PC-3 (cell line): ENCODE data around the gene RENBP. TPM values are rescaled to one million over a fixed set of nuclear protein-coding genes. Genes with fewer than 3 reads are reported as not detected.

ENCODE experiments used
- ATAC-seq: fragments of 200-7000 bp; cut with Tn5 transposase; 2 replicates; pipeline ENCODE4 v1.9.1; 2020; ENCODE audit warnings: mild to moderate bottlenecking, moderate library complexity
- BruUV-seq: library from RNA; stranded (reverse); fragments of 400-500 nt; replicated peaks from 2 replicates; lab custom pipeline; 2021; lab: Mats Ljungman, UMichigan
- CTCF ChIA-PET: fragments of 300-600 bp; sonication (Branson Sonifier 250); formaldehyde crosslinking; loops from one replicate; lab custom pipeline; 2022; ENCODE audit warnings: antibody characterized with exemption; lab: Charles Lee
- POLR2A ChIA-PET: fragments of 300-600 bp; sonication (Branson Sonifier 250); formaldehyde crosslinking; loops from one replicate; lab custom pipeline; 2022; ENCODE audit warnings: antibody characterized with exemption; ENCODE audit not compliant: unreplicated experiment; lab: Charles Lee
- DNase-seq: peaks from one replicate; pipeline ENCODE4 v3.0.0-alpha.2; 2015
- H2AFZ ChIP-seq: fragments of 300-600 bp; sonication (generic); 2 replicates; pipeline ENCODE4 v1.6.0; 2016; ENCODE audit warnings: antibody characterized with exemption, low read length
- H3F3A ChIP-seq: fragments of 300-600 bp; sonication (generic); one replicate; pipeline ENCODE4 v1.6.0; 2017; ENCODE audit warnings: antibody characterized with exemption, low read length, control low read depth, mild to moderate bottlenecking; ENCODE audit not compliant: unreplicated experiment
- H3K27ac ChIP-seq: fragments of 300-600 bp; sonication (generic); 2 replicates; pipeline ENCODE4 v1.5.1; 2016; ENCODE audit warnings: mild to moderate bottlenecking, low read length
- H3K27me3 ChIP-seq: fragments of 300-600 bp; sonication (generic); 2 replicates; pipeline ENCODE4 v1.6.1; 2016; ENCODE audit warnings: low read length, mixed read lengths
- H3K36me3 ChIP-seq: fragments of 300-600 bp; sonication (generic); 2 replicates; pipeline ENCODE4 v1.6.1; 2016; ENCODE audit warnings: low read depth, mixed run types, low read length, mixed read lengths
- H3K4me1 ChIP-seq: fragments of 300-600 bp; sonication (generic); 2 replicates; pipeline ENCODE4 v1.5.1; 2016; ENCODE audit warnings: low read length; ENCODE audit not compliant: insufficient read depth
- H3K4me2 ChIP-seq: fragments of 300-600 bp; sonication (generic); 2 replicates; pipeline ENCODE4 v1.6.0; 2016; ENCODE audit warnings: low read length
- H3K4me3 ChIP-seq: fragments of 300-600 bp; sonication (generic); 2 replicates; pipeline ENCODE4 v1.5.1; 2016; ENCODE audit warnings: mild to moderate bottlenecking, low read length, mixed read lengths
- H3K79me2 ChIP-seq: fragments of 300-600 bp; sonication (generic); 2 replicates; pipeline ENCODE4 v1.6.1; 2017; ENCODE audit warnings: low read length, mixed read lengths
- H3K9ac ChIP-seq: fragments of 300-600 bp; sonication (generic); 2 replicates; pipeline ENCODE4 v1.6.0; 2016; ENCODE audit warnings: mild to moderate bottlenecking, low read length
- H3K9me2 ChIP-seq: fragments of 300-600 bp; sonication (generic); replicated peaks from 2 replicates; pipeline ENCODE4 v1.6.1; 2016; ENCODE audit warnings: mixed run types, low read length, mixed read lengths
- H3K9me3 ChIP-seq: fragments of 300-600 bp; sonication (generic); 2 replicates; pipeline ENCODE4 v1.6.1; 2016; ENCODE audit warnings: low read length, mixed read lengths
- H4K20me1 ChIP-seq: fragments of 300-600 bp; sonication (generic); 2 replicates; pipeline ENCODE4 v1.6.1; 2016; ENCODE audit warnings: low read length, mixed read lengths
- CTCF ChIP-seq: fragments of 300-600 bp; sonication (generic); conservative IDR thresholded peaks from 2 replicates; pipeline ENCODE4 v1.5.1; 2017; ENCODE audit warnings: antibody characterized with exemption, low read depth, mild to moderate bottlenecking, low read length
- EZH2 ChIP-seq: fragments of 300-600 bp; sonication (generic); IDR thresholded peaks from one replicate; pipeline ENCODE4 v1.6.1; 2017; ENCODE audit warnings: antibody characterized with exemption, mild to moderate bottlenecking, low read length; ENCODE audit not compliant: unreplicated experiment
- EZH2phosphoT487 ChIP-seq: fragments of 300-600 bp; sonication (generic); IDR thresholded peaks from 2 replicates; pipeline ENCODE4 v1.6.1; 2018; ENCODE audit warnings: mild to moderate bottlenecking, antibody characterized with exemption, low read length, borderline replicate concordance
- intact Hi-C: fragments of 100-400 bp; cut with micrococcal nuclease; formaldehyde crosslinking; loops from 2 replicates; pipeline ENCODE4 v1.9.0; 2023
- total RNA-seq: library from RNA; depleted of rRNA; stranded (reverse); fragments of >200 nt; gene quantifications from 2 replicates; pipeline ENCODE4 v1.2.3, GENCODE V29; 2014

The RENBP gene
- total RNA-seq, 1 experiment from 2014 or later, result not detected

GRCh38 chrX:153928846-153929245 lies 15.6 kb downstream of the RENBP start:
- Histone ChIP-seq H2AFZ (no peak overlapping the region), H3K4me3 (peak overlapping the region; percentile 21; the same call in 1 of the 2 replicates), H3K36me3 (peaks cover 11% of the 10 kb centered on the region), H3K9me3 (no peaks in the 10 kb centered on the region), H3K27me3 (no peaks in the 10 kb centered on the region), H3K27ac (no peak overlapping the region), H3K9ac (no peak overlapping the region), H3K79me2 (peaks cover 24% of the 10 kb centered on the region), H3F3A (no peaks in the 10 kb centered on the region), H3K4me1 (peaks cover 26% of the 10 kb centered on the region), H3K9me2 (no peaks in the 10 kb centered on the region), H3K4me2 (peak overlapping the region; percentile 35; the same call in 1 of the 2 replicates), H4K20me1 (no peaks in the 10 kb centered on the region)
- ChIA-PET CTCF (interaction anchor here (0.6 to 2.0 kb wide), 3 partner anchors 18 to 174 kb away, joined by 5 to 15 read pairs (median 7); no protein-coding TSS in a partner anchor), POLR2A (interaction anchor here (0.5 to 0.6 kb wide), 2 partner anchors 10 to 18 kb away, joined by 3 to 29 read pairs; no protein-coding TSS in a partner anchor)
- no peak for DNase-seq
- ATAC-seq, result no peak
- BruUV-seq, result no TSS peak
- TF ChIP-seq EZH2phosphoT487 (no peak), CTCF (no peak), EZH2 (no peak)
- intact Hi-C loops, result loop anchor here (2.0 to 5.0 kb wide), 3 partner anchors 18 to 167 kb away; partner anchors contain the start of genes HCFC1 and PLXNB3

- peaks cover 25% of the 10 kb centered on the region for H3K4me1 ChIP-seq
- no TSS peak for BruUV-seq
- H2AFZ ChIP-seq, result no peak overlapping the region
- H4K20me1 ChIP-seq, result no peaks in the 10 kb centered on the region
- no peaks in the 10 kb centered on the region for H3K27me3 ChIP-seq
- H3K4me2 ChIP-seq, result peak overlapping the region; percentile 88
- H3K9ac ChIP-seq, result peak overlapping the region; percentile 92
- intact Hi-C loops, result loop anchor here (2.0 to 5.0 kb wide), 3 partner anchors 19 to 166 kb away; partner anchors contain the start of genes HCFC1 and PLXNB3
- TF ChIP-seq EZH2phosphoT487, result peak; percentile 85
- TF ChIP-seq CTCF, result no peak; the same call in 1 of the 2 replicates
- H3K36me3 ChIP-seq, result peaks cover 11% of the 10 kb centered on the region
- H3K9me2 ChIP-seq, result no peaks in the 10 kb centered on the region
- H3K27ac ChIP-seq, result peak overlapping the region; percentile 70
- peaks cover 17% of the 10 kb centered on the region for H3K79me2 ChIP-seq
- H3K9me3 ChIP-seq, result no peaks in the 10 kb centered on the region
- DNase-seq (peak; percentile 97), ATAC-seq (peak; percentile 91)
- POLR2A ChIA-PET, result interaction anchor here (0.5 to 0.6 kb wide), 4 partner anchors 9 to 51 kb away, joined by 3 to 29 read pairs (median 4); no protein-coding TSS in a partner anchor
- peak overlapping the region; percentile 70 for H3K4me3 ChIP-seq
- CTCF ChIA-PET, result interaction anchor here (0.6 to 2.0 kb wide), 3 partner anchors 19 to 173 kb away, joined by 5 to 15 read pairs (median 7); no protein-coding TSS in a partner anchor
- H3F3A ChIP-seq, result no peaks in the 10 kb centered on the region
Observed at GRCh38 chrX:153927922-153928760, 16.3 kb downstream of the RENBP start.
